ENCODE results near the gene PDGFA.

The PDGFA gene

GRCh38 chr7:500521-501420 is 18.9 kb downstream of the PDGFA start:
- no peak for DNase-seq

- DNase-seq: no peak
Measured at GRCh38 chr7:499853-500485, 19.7 kb downstream of the PDGFA start.

- DNase-seq: no peak
Measured at GRCh38 chr7:498678-499641, 20.7 kb downstream of the PDGFA start.

- no peak for DNase-seq
Measured at GRCh38 chr7:497946-498655, 21.5 kb downstream of the PDGFA start.

GRCh38 chr7:497346-497745 is 22.3 kb downstream of the PDGFA start:
- no peak for DNase-seq

GRCh38 chr7:496528-497295 is 22.9 kb downstream of the PDGFA start:
- DNase-seq: no peak

- no peak for DNase-seq
Measured at GRCh38 chr7:495761-496321, 23.8 kb downstream of the PDGFA start.

- DNase-seq: no peak
Measured at GRCh38 chr7:495326-495725, 24.3 kb downstream of the PDGFA start.

GRCh38 chr7:494906-495305 is 24.7 kb downstream of the PDGFA start:
- no peak for DNase-seq

- DNase-seq: no peak
Measured at GRCh38 chr7:494259-494687, 25.4 kb downstream of the PDGFA start.

- no peak for DNase-seq
Measured at GRCh38 chr7:493661-494251, 25.9 kb downstream of the PDGFA start.

- no peak for DNase-seq
Measured at GRCh38 chr7:492714-493065, 27.0 kb downstream of the PDGFA start.

GRCh38 chr7:491958-492713 is 27.5 kb downstream of the PDGFA start:
- DNase-seq: no peak

- DNase-seq: no peak
Measured at GRCh38 chr7:491292-491957, 28.2 kb downstream of the PDGFA start.

GRCh38 chr7:490461-491291 is 29.0 kb downstream of the PDGFA start:
- DNase-seq: no peak

GRCh38 chr7:489876-490275 is 29.8 kb downstream of the PDGFA start:
- DNase-seq: no peak

- no peak for DNase-seq
Measured at GRCh38 chr7:486216-486743, 33.4 kb downstream of the PDGFA start.
